DND-41 (cell line): ENCODE data around the gene USP34.

ENCODE experiments used
- CTCF ChIP-seq: IDR thresholded peaks from 2 replicates; pipeline ENCODE4 v1.5.1; 2012; ENCODE audit warnings: borderline replicate concordance, low read length, moderate library complexity, mild to moderate bottlenecking; ENCODE audit not compliant: poor library complexity, severe bottlenecking; ENCODE audit errors: extremely low read depth
- EZH2 ChIP-seq: IDR thresholded peaks from 3 replicates; pipeline ENCODE4 v1.6.1; 2012; ENCODE audit warnings: borderline replicate concordance, low read depth, mild to moderate bottlenecking, moderate library complexity, low read length, inconsistent platforms; ENCODE audit not compliant: severe bottlenecking

- TF ChIP-seq CTCF (no peak), EZH2 (no peak)
Observed at GRCh38 chr2:61283443-61284160, 187.3 kb downstream of the USP34 start.
